Measurements from ENCODE around the gene ITGA3.

Gene ITGA3

GRCh38 chr17:50090971-50091917 is 35.3 kb downstream of the ITGA3 start:
- no peak for FAIRE-seq
- no peak for DNase-seq (ENCODE audit: low spot score)

GRCh38 chr17:50091918-50092285 is 36.0 kb downstream of the ITGA3 start:
- DNase-seq (ENCODE audit: low spot score) (no peak), FAIRE-seq (no peak)

- DNase-seq (ENCODE audit: low spot score) (no peak), FAIRE-seq (no peak)
Observed at GRCh38 chr17:50093246-50093645, 37.3 kb downstream of the ITGA3 start.

- FAIRE-seq (no peak), DNase-seq (ENCODE audit: low spot score) (no peak)
Observed at GRCh38 chr17:50093807-50094206, 37.9 kb downstream of the ITGA3 start.

- DNase-seq (ENCODE audit: low spot score) (peak; percentile 84), FAIRE-seq (no peak)
Observed at GRCh38 chr17:50094243-50094752, 38.4 kb downstream of the ITGA3 start.

- DNase-seq (ENCODE audit: low spot score): peak; percentile 98
- FAIRE-seq: peak; percentile 89
Observed at GRCh38 chr17:50094753-50095619, 39.1 kb downstream of the ITGA3 start, which contains the start of gene PDK2. TSS of gene PDK2 (plus strand) at chr17:50095351. CDS start at chr17:50095436, 85 bp downstream.

- no peak for FAIRE-seq
- no peak for DNase-seq (ENCODE audit: low spot score)
Observed at GRCh38 chr17:50095626-50096037, 39.7 kb downstream of the ITGA3 start.

- FAIRE-seq (no peak), DNase-seq (ENCODE audit: low spot score) (no peak)
Observed at GRCh38 chr17:50096092-50096491, 40.2 kb downstream of the ITGA3 start.

GRCh38 chr17:50096758-50097157 is 40.8 kb downstream of the ITGA3 start:
- DNase-seq (ENCODE audit: low spot score): no peak

GRCh38 chr17:50097455-50097854 is 41.5 kb downstream of the ITGA3 start:
- FAIRE-seq (no peak), DNase-seq (ENCODE audit: low spot score) (no peak)

More at GRCh38 chr17:50096758-50097157, 40.8 kb downstream of the ITGA3 start:
- FAIRE-seq: no peak

GRCh38 chr17:50097926-50098325 is 42.0 kb downstream of the ITGA3 start:
- FAIRE-seq: no peak
- DNase-seq (ENCODE audit: low spot score): no peak

- DNase-seq (ENCODE audit: low spot score) (no peak), FAIRE-seq (no peak)
Observed at GRCh38 chr17:50098583-50098982, 42.7 kb downstream of the ITGA3 start.

- DNase-seq (ENCODE audit: low spot score) (no peak), FAIRE-seq (no peak)
Observed at GRCh38 chr17:50099003-50099402, 43.1 kb downstream of the ITGA3 start.

GRCh38 chr17:50100480-50100883 is 44.6 kb downstream of the ITGA3 start:
- no peak for FAIRE-seq
- no peak for DNase-seq (ENCODE audit: low spot score)

- DNase-seq (ENCODE audit: low spot score) (no peak), FAIRE-seq (no peak)
Observed at GRCh38 chr17:50100921-50101345, 45.0 kb downstream of the ITGA3 start.

GRCh38 chr17:50101346-50102163 is 45.6 kb downstream of the ITGA3 start:
- peak; percentile 74 for FAIRE-seq

GRCh38 chr17:50102164-50102991 is 46.5 kb downstream of the ITGA3 start:
- no peak for FAIRE-seq
- peak; percentile 33 for DNase-seq (ENCODE audit: low spot score)

More at GRCh38 chr17:50101346-50102163, 45.6 kb downstream of the ITGA3 start:
- no peak for DNase-seq (ENCODE audit: low spot score)

- peak; percentile 40 for FAIRE-seq
- DNase-seq (ENCODE audit: low spot score): no peak
Observed at GRCh38 chr17:50103252-50103651, 47.3 kb downstream of the ITGA3 start.

GRCh38 chr17:50103941-50104340 is 48.0 kb downstream of the ITGA3 start:
- DNase-seq (ENCODE audit: low spot score) (no peak), FAIRE-seq (no peak)

GRCh38 chr17:50105811-50106210 is 49.9 kb downstream of the ITGA3 start:
- FAIRE-seq: no peak
- no peak for DNase-seq (ENCODE audit: low spot score)
